NOMO-1 (cell line): ENCODE measurements around the gene EFNA4.
"Not testable (repeated sequence)": the region's sequence is repeated elsewhere in the genome, so short reads cannot be mapped to it uniquely, and the experiment has no call there.

Source experiments
- DNase-seq, 2 experiments: peaks; one replicate each; lab custom pipeline; 2025; ENCODE audit not compliant: unreplicated experiment in 2 of 2; lab: John Stamatoyannopoulos, UW

Gene EFNA4

DNA sequence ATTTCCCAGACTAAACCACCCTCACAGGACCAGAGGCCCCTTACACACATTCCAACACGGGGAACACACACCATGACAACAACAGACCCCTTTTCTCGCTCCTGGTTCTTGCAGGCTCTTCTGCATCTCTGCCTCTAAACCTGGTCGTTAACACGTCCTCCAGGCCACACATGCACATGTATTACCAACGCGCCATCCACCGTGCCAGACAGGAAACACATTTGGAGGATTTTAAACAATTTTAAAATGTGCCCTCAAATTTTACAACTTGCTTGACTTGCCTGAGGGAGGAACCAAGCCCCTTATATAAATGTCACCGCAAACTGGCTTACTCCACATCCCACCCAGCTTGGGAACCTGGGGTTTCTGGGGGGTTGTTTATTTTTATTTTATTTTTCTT, 47.3 kb downstream of the EFNA4 start:
- no peak for DNase-seq

DNA sequence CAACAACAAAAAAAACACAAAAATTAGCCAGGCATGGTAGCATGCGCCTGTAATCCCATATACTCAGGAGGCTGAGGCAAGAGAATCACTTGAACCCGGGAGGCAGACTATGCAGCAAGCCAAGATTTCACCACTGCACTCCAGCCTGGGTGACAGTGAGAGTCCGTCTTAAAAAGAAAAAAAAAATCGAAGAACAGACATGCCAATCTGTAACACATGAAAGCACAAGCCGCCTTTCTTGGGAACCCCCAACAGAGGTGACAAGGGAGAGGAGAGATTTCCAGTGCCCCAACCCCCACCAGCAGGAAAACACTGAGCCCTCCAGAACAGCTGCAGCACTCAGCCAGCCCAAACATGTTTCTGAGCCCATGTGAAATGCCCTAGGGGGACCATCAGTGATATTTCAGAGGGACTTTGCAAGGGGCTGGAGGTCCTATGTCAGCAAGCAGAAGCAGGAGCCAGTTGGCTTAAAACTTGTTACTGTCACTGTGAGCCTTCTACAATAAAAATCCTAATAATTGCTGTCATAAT, 50.0 kb downstream of the EFNA4 start:
- no peak for DNase-seq

- no peak for DNase-seq
Observed at GRCh38 chr1:155116113-155116764, 52.7 kb downstream of the EFNA4 start.

DNA sequence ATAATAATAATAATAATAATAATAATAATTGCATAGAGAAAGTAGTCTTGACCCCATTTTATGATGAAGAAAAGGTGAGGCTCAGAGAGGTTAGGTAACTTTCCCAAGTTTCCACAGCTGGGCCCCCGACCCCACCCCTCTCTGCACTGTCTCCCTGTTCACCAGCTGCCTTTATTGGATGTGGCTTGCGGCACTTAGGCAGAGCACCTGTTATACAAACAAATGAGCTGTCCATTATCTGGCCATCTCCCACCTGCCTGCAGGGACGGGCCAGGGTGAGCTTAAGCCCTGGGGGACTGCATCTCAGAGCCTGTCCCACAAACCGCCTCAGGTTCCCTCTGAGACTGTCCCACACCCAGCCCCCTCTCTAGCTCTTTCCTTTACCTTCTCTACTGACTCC, 54.1 kb downstream of the EFNA4 start:
- no peak for DNase-seq

DNA sequence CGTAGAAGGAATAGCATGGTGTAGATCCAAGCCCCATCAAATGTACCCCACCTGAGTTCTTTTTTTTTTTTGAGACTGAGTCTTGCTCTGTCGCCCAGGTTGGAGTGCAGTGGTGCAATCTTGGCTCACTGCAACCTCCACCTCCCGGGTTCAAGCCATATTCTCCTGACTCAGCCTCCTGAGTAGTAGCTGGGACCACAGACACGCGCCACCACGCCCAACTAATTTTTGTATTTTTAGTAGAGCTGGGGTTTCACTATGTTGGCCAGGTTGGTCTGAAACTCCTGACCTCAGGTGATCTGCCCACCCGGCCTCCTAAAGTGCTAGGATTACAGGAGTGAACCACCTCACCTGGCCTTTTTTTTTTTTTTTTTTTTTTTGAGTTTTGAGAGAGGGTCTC, 54.5 kb downstream of the EFNA4 start:
- DNase-seq, result not testable (repeated sequence)
